ENCODE measurements around the gene OTOP2.

DNA sequence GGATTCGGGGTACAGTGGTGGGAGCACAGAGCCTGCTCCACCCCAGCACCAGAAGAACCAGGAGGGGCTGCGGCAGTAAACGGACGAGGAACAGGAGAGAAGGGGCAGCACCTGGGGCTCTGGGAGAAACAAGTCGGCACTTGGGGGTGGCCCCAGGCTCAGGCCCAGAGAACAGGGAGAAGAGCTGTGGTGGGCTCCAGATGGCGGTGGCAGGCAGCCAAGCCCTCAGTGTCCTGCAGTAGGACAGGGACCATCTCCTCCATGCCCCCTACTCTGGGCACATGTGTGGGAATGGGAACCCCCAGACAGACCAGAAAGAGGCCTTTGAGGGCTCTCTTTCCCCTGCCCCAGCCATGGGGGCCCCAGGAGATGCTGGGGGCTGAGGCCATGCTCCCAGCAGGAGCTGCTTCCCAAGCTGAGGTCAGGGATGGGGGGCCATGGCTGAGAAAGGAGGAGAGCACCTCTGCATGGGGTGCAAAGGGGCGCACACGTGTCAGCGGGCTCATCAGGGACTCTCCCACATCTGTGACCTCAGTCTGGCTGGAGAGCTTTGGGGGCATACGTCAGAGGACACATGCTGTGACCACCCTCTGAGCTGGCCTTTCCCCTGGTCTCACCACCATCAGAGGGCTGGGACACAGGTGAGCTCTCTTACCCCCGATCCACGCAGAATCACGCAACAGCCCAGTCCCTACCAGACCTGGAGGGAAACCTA, 7.8 kb upstream of the OTOP2 start:
- TF ChIP-seq, protein P1, sequence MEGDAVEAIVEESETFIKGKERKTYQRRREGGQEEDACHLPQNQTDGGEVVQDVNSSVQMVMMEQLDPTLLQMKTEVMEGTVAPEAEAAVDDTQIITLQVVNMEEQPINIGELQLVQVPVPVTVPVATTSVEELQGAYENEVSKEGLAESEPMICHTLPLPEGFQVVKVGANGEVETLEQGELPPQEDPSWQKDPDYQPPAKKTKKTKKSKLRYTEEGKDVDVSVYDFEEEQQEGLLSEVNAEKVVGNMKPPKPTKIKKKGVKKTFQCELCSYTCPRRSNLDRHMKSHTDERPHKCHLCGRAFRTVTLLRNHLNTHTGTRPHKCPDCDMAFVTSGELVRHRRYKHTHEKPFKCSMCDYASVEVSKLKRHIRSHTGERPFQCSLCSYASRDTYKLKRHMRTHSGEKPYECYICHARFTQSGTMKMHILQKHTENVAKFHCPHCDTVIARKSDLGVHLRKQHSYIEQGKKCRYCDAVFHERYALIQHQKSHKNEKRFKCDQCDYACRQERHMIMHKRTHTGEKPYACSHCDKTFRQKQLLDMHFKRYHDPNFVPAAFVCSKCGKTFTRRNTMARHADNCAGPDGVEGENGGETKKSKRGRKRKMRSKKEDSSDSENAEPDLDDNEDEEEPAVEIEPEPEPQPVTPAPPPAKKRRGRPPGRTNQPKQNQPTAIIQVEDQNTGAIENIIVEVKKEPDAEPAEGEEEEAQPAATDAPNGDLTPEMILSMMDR (IDR thresholded peaks at IDR 0.05; ENCODE audit: borderline replicate concordance, extremely low read depth, low read length, poor library complexity, severe bottlenecking) = no peak
- no peak for TF ChIP-seq EZH2 (IDR thresholded peaks at IDR 0.05; ENCODE audit: borderline replicate concordance, low read depth, low read length, severe bottlenecking)

Measured in DND-41 (cell line).